Measurements from ENCODE around the gene CEP72.

DNA sequence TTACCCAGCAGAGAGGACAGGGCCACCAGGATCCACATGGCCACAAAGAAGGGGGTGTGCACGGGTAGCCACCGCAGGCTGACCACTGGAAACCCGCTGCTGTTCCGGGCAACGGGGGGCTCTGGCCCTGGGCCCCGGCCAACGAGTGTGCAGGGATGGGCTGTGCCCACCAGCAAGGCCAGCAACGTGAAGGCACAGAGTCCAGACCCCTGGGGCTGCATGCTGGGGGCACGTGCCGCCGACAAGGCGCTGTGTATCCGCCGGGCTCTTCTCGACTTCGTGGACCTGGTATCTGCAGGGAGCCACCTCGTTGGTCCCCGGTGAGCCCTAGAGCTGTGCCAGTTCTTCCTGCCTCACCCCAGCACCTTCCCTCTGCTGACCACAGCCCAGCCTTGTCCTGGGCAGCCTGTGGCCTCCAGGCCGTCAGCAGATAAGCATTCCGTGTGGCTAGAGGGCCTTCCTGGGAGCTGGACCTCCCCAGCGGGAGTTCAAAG, 42.2 kb upstream of the CEP72 start:
- TF ChIP-seq, protein P1, sequence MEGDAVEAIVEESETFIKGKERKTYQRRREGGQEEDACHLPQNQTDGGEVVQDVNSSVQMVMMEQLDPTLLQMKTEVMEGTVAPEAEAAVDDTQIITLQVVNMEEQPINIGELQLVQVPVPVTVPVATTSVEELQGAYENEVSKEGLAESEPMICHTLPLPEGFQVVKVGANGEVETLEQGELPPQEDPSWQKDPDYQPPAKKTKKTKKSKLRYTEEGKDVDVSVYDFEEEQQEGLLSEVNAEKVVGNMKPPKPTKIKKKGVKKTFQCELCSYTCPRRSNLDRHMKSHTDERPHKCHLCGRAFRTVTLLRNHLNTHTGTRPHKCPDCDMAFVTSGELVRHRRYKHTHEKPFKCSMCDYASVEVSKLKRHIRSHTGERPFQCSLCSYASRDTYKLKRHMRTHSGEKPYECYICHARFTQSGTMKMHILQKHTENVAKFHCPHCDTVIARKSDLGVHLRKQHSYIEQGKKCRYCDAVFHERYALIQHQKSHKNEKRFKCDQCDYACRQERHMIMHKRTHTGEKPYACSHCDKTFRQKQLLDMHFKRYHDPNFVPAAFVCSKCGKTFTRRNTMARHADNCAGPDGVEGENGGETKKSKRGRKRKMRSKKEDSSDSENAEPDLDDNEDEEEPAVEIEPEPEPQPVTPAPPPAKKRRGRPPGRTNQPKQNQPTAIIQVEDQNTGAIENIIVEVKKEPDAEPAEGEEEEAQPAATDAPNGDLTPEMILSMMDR (IDR thresholded peaks at IDR 0.05; ENCODE audit: low read length) = no peak
- TF ChIP-seq EZH2 (IDR thresholded peaks at IDR 0.05; ENCODE audit: borderline replicate concordance, low read length) = no peak
